NB4 (cell line): ENCODE measurements around the gene PDE9A.

Experiments
- CTCF ChIP-seq: IDR thresholded peaks from one replicate; pipeline ENCODE4 v1.5.1; 2012; ENCODE audit warnings: low read depth, low read length
- MAX ChIP-seq: IDR thresholded peaks from 2 replicates; pipeline ENCODE4 v1.6.1; 2011; ENCODE audit warnings: low read depth, low read length
- POLR2A ChIP-seq: IDR thresholded peaks from 2 replicates; pipeline ENCODE4 v1.6.1; 2011; ENCODE audit warnings: mild to moderate bottlenecking; ENCODE audit not compliant: insufficient read length; ENCODE audit errors: extremely low read depth

- TF ChIP-seq CTCF (no peak), POLR2A (no peak), MAX (no peak)
Measured at GRCh38 chr21:42614396-42614795, 39.0 kb upstream of the PDE9A start.
